ENCODE measurements around the gene CKAP2. TPM values are rescaled to one million over a fixed set of nuclear protein-coding genes. Genes with fewer than 3 reads are reported as not detected.
A peak's percentile ranks its signal among the peaks of the same experiment; 100 is the strongest.
"Not testable (repeated sequence)": the region's sequence is repeated elsewhere in the genome, so short reads cannot be mapped to it uniquely, and the experiment has no call there.

The CKAP2 gene
- total RNA-seq, 5 donors from 2014 or later (not counting 1 experiment from before 2014, with no cell fraction given), result 9.0 to 38.7 (median 12.0) TPM

DNA sequence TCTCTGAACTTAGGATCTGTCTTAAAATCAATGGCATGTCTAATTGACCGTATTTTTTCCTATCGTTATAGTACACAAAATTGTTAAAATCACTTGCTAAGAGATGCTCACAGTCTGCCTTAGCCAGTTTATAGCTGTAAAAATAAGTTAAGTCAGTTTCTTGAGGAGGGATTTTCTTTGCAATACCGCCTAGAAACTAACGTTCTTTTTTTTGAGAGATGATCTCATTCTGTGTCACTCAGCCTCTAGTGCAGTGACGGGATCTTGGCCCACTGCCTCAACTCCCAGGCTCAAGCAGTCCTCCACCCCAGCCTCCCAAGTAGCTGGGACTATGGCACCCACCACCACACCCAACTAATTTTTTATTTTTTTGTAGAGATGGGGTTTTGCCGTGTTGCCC, 4.4 kb downstream of the CKAP2 start:
- Histone ChIP-seq H3K4me3 (ENCODE audit: control insufficient read depth in 1 of 2, extremely low read depth in 1 of 2, low read length in 1 of 2) (no peak overlapping the region), H3K27me3 (replicated peaks in 1 of 2; ENCODE audit: control insufficient read depth in 2 of 2, extremely low read depth in 1 of 2, insufficient read depth in 2 of 2, low read length in 1 of 2) (no peaks in the 10 kb centered on the region), H3K27ac (ENCODE audit: low read length) (no peak overlapping the region), H3K36me3 (ENCODE audit: control insufficient read depth in 2 of 2, extremely low read depth in 1 of 2, insufficient read depth in 1 of 2, low read length in 1 of 2) (peaks cover 0 to 8% of the 10 kb centered on the region in 2 donors), H3K4me1 (ENCODE audit: control insufficient read depth in 1 of 2, extremely low read depth in 1 of 2, insufficient read depth in 2 of 2, low read length in 2 of 2) (peaks cover 3 to 21% of the 10 kb centered on the region in 2 experiments), H3K9me3 (no peaks in the 10 kb centered on the region)
- ATAC-seq (replicated peaks in 1 of 4) (no peak), DNase-seq (no peak)
- POLR2A ChIA-PET, result interaction anchor here (0.6 to 0.7 kb wide), 2 partner anchors 15 to 102 kb away, joined by 3 read pairs; no protein-coding TSS in a partner anchor
- CTCF ChIA-PET, result interaction anchor here (0.6 to 1.6 kb wide), 2 partner anchors 9 kb away, joined by 3 to 4 read pairs; partner anchors contain the start of gene VPS36 (in 1 of the 2)
- Mint-ChIP-seq H3K27ac (no peak overlapping the region), H3K36me3 (peaks cover 24% of the 10 kb centered on the region), H3K27me3 (no peaks in the 10 kb centered on the region), H3K4me1 (peaks cover 34 to 48% (median 48%) of the 10 kb centered on the region in 3 donors), H3K9me3 (no peaks in the 10 kb centered on the region), H3K4me3 (no peak overlapping the region)
- WGBS (ENCODE audit: insufficient coverage), result no CpG with 5 or more reads among the region's 6 CpGs

DNA sequence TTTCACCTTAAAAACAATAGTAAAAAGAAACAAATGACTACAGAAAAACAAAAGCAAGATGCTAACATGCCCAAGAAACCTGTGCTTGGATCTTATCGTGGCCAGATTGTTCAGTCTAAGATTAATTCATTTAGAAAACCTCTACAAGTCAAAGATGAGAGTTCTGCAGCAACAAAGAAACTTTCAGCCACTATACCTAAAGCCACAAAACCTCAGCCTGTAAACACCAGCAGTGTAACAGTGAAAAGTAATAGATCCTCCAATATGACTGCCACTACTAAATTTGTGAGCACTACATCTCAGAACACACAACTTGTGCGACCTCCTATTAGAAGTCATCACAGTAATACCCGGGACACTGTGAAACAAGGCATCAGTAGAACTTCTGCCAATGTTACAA, 6.0 kb downstream of the CKAP2 start:
- H3K27ac Mint-ChIP-seq, result peak overlapping the region in 1 of 2 donors; percentile 7
- H3K4me1 ChIP-seq (ENCODE audit: control insufficient read depth in 1 of 2, extremely low read depth in 1 of 2, insufficient read depth in 2 of 2, low read length in 2 of 2), result peaks cover 0 to 16% of the 10 kb centered on the region in 2 experiments
- peaks cover 34% of the 10 kb centered on the region for H3K36me3 Mint-ChIP-seq
- no peak overlapping the region for H3K4me3 ChIP-seq (ENCODE audit: control insufficient read depth in 1 of 2, extremely low read depth in 1 of 2, low read length in 1 of 2)
- ATAC-seq (replicated peaks in 1 of 4) (peak in 3 of 4 experiments; percentile 22 to 44 (median 41)), DNase-seq (no peak)
- peaks cover 24 to 42% (median 40%) of the 10 kb centered on the region in 3 donors for H3K4me1 Mint-ChIP-seq
- H3K27me3 ChIP-seq (replicated peaks in 1 of 2; ENCODE audit: control insufficient read depth in 2 of 2, extremely low read depth in 1 of 2, insufficient read depth in 2 of 2, low read length in 1 of 2), result no peaks in the 10 kb centered on the region
- no peak overlapping the region for H3K4me3 Mint-ChIP-seq
- H3K9me3 Mint-ChIP-seq, result no peaks in the 10 kb centered on the region
- H3K27me3 Mint-ChIP-seq, result no peaks in the 10 kb centered on the region
- H3K9me3 ChIP-seq, result no peaks in the 10 kb centered on the region
- POLR2A ChIA-PET, result no interaction called here
- WGBS (ENCODE audit: insufficient coverage), result 79% methylated on average over 2 of the region's 3 CpGs
- peaks cover 3 to 17% of the 10 kb centered on the region in 2 donors for H3K36me3 ChIP-seq (ENCODE audit: control insufficient read depth in 2 of 2, extremely low read depth in 1 of 2, insufficient read depth in 1 of 2, low read length in 1 of 2)
- CTCF ChIA-PET, result interaction anchor here in 1 of 2 donors (0.6 kb wide), 1 partner anchor 308 kb away, joined by 3 read pairs; no protein-coding TSS in a partner anchor
- no peak overlapping the region for H3K27ac ChIP-seq (ENCODE audit: low read length)

DNA sequence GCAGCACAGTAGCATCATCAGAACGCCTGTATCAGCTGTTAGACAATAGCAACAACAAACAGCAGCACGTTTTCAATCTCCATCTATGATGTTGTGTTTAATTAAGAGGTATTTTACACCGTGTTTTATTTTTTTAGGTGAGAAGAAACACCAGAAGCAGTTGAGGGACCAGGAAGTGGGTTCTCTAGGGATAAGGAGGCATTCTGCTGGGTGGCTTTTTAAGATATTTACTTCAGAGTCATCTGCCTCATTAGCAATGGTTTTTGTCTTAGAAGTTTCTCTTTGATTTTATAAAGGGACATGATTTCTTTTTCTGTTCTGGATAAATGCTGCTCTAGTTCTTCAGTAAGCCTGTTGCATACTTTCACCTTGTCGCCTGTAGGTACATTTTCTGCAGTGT, 8.2 kb downstream of the CKAP2 start:
- ChIA-PET POLR2A (no interaction called here), CTCF (no interaction called here)
- Mint-ChIP-seq H3K4me1 (peaks cover 22 to 29% (median 27%) of the 10 kb centered on the region in 3 donors), H3K9me3 (no peaks in the 10 kb centered on the region), H3K4me3 (no peak overlapping the region), H3K27ac (no peak overlapping the region), H3K27me3 (no peaks in the 10 kb centered on the region), H3K36me3 (peaks cover 47% of the 10 kb centered on the region)
- H3K9me3 ChIP-seq, result no peaks in the 10 kb centered on the region
- ATAC-seq (replicated peaks in 1 of 4) (no peak), DNase-seq (no peak)
- no peak overlapping the region for H3K27ac ChIP-seq (ENCODE audit: low read length)
- H3K27me3 ChIP-seq (replicated peaks in 1 of 2; ENCODE audit: control insufficient read depth in 2 of 2, extremely low read depth in 1 of 2, insufficient read depth in 2 of 2, low read length in 1 of 2), result no peaks in the 10 kb centered on the region
- H3K36me3 ChIP-seq (ENCODE audit: control insufficient read depth in 2 of 2, extremely low read depth in 1 of 2, insufficient read depth in 1 of 2, low read length in 1 of 2), result peaks cover 7 to 22% of the 10 kb centered on the region in 2 donors
- H3K4me3 ChIP-seq (ENCODE audit: control insufficient read depth in 1 of 2, extremely low read depth in 1 of 2, low read length in 1 of 2), result no peak overlapping the region
- peaks cover 0 to 14% of the 10 kb centered on the region in 2 experiments for H3K4me1 ChIP-seq (ENCODE audit: control insufficient read depth in 1 of 2, extremely low read depth in 1 of 2, insufficient read depth in 2 of 2, low read length in 2 of 2)
- WGBS (ENCODE audit: insufficient coverage), result 100% methylated on average over 1 of the region's 4 CpGs

DNA sequence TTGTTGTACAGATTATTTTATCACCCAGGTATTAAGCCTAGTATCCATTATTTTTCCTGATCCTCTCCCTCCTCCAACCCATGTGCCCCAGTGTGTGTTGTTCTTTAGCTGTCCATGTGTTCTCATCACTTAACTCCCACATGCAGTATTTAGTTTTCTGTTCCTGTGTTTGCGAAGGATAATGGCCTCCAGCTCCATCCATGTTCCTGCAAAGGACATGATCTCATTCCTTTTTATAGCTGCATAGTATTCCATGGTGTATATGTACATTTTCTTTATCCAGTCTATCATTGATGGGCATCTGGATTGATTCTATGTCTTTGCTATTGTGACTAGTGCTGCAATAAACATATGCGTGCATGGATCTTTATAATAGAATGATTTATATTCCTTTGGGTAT, 13.2 kb downstream of the CKAP2 start:
- not testable (repeated sequence) for H3K9me3 Mint-ChIP-seq, H3K4me1 Mint-ChIP-seq

DNA sequence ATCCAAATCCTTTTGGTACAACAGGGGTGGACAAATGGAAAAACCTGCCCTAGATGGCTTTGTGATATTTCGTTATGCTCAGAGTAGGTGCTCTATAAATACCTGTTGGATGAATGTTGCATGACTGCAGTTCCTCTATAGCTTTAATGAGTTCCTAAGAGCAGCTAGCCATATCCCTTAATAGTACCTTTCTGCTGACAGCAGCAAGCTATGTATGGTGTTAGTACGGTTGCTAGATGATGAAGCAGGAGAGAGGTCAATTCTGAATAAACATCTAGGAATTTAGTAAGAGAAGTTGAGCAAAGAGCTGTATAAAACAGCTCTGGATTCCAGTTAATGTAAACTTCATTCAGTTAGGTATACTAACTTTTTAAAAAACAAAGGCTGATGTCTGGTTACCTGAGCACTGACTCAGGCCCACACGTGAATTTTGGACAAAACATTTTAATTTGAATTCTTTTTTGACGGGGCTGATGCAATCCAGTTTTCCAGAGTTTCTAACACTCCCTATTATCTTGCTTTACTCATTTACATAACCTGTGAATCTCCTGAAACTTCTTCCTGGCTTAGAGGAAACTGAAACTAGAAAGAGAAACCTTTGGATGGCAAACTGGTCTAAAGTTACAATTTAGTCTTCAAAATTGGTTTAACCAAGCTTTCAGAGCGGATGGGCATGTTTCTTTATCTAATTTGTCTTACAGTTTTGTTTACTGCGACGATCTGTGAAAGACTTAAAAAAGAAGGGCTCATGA, 25.6 kb downstream of the CKAP2 start:
- H3K4me1 ChIP-seq (ENCODE audit: control insufficient read depth in 1 of 2, extremely low read depth in 1 of 2, insufficient read depth in 2 of 2, low read length in 2 of 2); H3K36me3 ChIP-seq (ENCODE audit: control insufficient read depth in 2 of 2, extremely low read depth in 1 of 2, insufficient read depth in 1 of 2, low read length in 1 of 2); H3K27me3 Mint-ChIP-seq; H3K9me3 ChIP-seq; H3K27ac ChIP-seq (ENCODE audit: low read length); POLR2A ChIA-PET; H3K4me3 Mint-ChIP-seq; H3K4me1 Mint-ChIP-seq; H3K9me3 Mint-ChIP-seq; H3K36me3 Mint-ChIP-seq; H3K4me3 ChIP-seq (ENCODE audit: control insufficient read depth in 1 of 2, extremely low read depth in 1 of 2, low read length in 1 of 2); DNase-seq; H3K27ac Mint-ChIP-seq; H3K27me3 ChIP-seq (replicated peaks in 1 of 2; ENCODE audit: control insufficient read depth in 2 of 2, extremely low read depth in 1 of 2, insufficient read depth in 2 of 2, low read length in 1 of 2); ATAC-seq (replicated peaks in 1 of 4); CTCF ChIA-PET: not testable (repeated sequence)
- WGBS (ENCODE audit: insufficient coverage), result 100% methylated on average over 3 of the region's 7 CpGs

More for the DNA sequence above, 13.2 kb downstream of the CKAP2 start:
- H3K36me3 Mint-ChIP-seq, result peaks cover 61% of the 10 kb centered on the region
- H3K27ac Mint-ChIP-seq; H3K4me1 ChIP-seq (ENCODE audit: control insufficient read depth in 1 of 2, extremely low read depth in 1 of 2, insufficient read depth in 2 of 2, low read length in 2 of 2); DNase-seq; H3K4me3 ChIP-seq (ENCODE audit: control insufficient read depth in 1 of 2, extremely low read depth in 1 of 2, low read length in 1 of 2); ATAC-seq (replicated peaks in 1 of 4); CTCF ChIA-PET; H3K27me3 Mint-ChIP-seq; H3K4me3 Mint-ChIP-seq; H3K27ac ChIP-seq (ENCODE audit: low read length); H3K27me3 ChIP-seq (replicated peaks in 1 of 2; ENCODE audit: control insufficient read depth in 2 of 2, extremely low read depth in 1 of 2, insufficient read depth in 2 of 2, low read length in 1 of 2); H3K9me3 ChIP-seq; POLR2A ChIA-PET: not testable (repeated sequence)
- H3K36me3 ChIP-seq (ENCODE audit: control insufficient read depth in 2 of 2, extremely low read depth in 1 of 2, insufficient read depth in 1 of 2, low read length in 1 of 2), result peaks cover 7 to 25% of the 10 kb centered on the region in 2 donors
- WGBS (ENCODE audit: insufficient coverage), result no CpG with 5 or more reads among the region's 2 CpGs

DNA sequence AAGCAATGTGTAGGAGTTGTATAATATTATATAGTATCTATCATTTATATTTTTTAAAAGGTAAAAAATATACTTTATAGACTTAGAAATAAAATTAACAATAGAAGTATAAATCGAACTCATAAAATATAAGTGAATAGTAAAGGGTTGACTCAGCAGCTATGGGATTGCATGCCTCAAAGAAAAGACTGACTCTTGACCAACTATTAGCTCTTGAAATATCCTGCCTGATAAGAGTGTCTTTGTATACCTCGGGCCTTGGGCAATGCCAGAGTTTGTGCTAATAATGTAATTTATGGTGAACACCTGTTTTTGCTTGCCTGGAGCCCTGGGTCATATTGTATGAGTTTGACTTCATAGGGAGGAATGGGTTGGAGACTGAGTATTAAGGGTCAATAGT, 31.8 kb downstream of the CKAP2 start:
- CTCF ChIA-PET; H3K36me3 Mint-ChIP-seq; H3K27me3 Mint-ChIP-seq; H3K4me3 ChIP-seq (ENCODE audit: control insufficient read depth in 1 of 2, extremely low read depth in 1 of 2, low read length in 1 of 2); H3K27ac Mint-ChIP-seq; H3K9me3 Mint-ChIP-seq; H3K27me3 ChIP-seq (replicated peaks in 1 of 2; ENCODE audit: control insufficient read depth in 2 of 2, extremely low read depth in 1 of 2, insufficient read depth in 2 of 2, low read length in 1 of 2); H3K4me1 ChIP-seq (ENCODE audit: control insufficient read depth in 1 of 2, extremely low read depth in 1 of 2, insufficient read depth in 2 of 2, low read length in 2 of 2); H3K36me3 ChIP-seq (ENCODE audit: control insufficient read depth in 2 of 2, extremely low read depth in 1 of 2, insufficient read depth in 1 of 2, low read length in 1 of 2); POLR2A ChIA-PET; H3K27ac ChIP-seq (ENCODE audit: low read length); H3K9me3 ChIP-seq; H3K4me3 Mint-ChIP-seq; ATAC-seq (replicated peaks in 1 of 4); DNase-seq; H3K4me1 Mint-ChIP-seq: not testable (repeated sequence)
- WGBS (ENCODE audit: insufficient coverage), result no CpG with 5 or more reads among the region's 2 CpGs

All from T-cell (primary cell).